Measurements from ENCODE around the gene NINL. TPM values are rescaled to one million over a fixed set of nuclear protein-coding genes. Genes with fewer than 3 reads are reported as not detected.

The NINL gene
- total RNA-seq, 2 donors from 2014 or later = 20.3 to 35.6 TPM

- TF ChIP-seq CTCF (IDR thresholded peaks at IDR 0.05) = no peak
- no peak overlapping the region for H3K27ac ChIP-seq
- H3K4me1 ChIP-seq (ENCODE audit: control insufficient read depth in 1 of 2, low read depth in 2 of 2) = no peaks in the 10 kb centered on the region
- ATAC-seq (ENCODE audit: insufficient number of reproducible peaks, low FRiP score, low read depth) (no peak), DNase-seq (ENCODE audit: low spot score) (no peak)
- H3K4me3 ChIP-seq = no peak overlapping the region
- no peaks in the 10 kb centered on the region for H3K9me3 ChIP-seq
- H3K27me3 ChIP-seq (replicated peaks; ENCODE audit: insufficient read depth) = no peaks in the 10 kb centered on the region
- H3K36me3 ChIP-seq = peaks cover 46% of the 10 kb centered on the region
Measured at GRCh38 chr20:25470045-25470444, 115.3 kb downstream of the NINL start.

- DNase-seq (ENCODE audit: low spot score) (no peak), ATAC-seq (ENCODE audit: insufficient number of reproducible peaks, low FRiP score, low read depth) (no peak)
- Histone ChIP-seq H3K27ac (no peak overlapping the region), H3K27me3 (replicated peaks; ENCODE audit: insufficient read depth) (no peaks in the 10 kb centered on the region), H3K9me3 (no peaks in the 10 kb centered on the region), H3K36me3 (peaks cover 49% of the 10 kb centered on the region), H3K4me3 (no peak overlapping the region), H3K4me1 (ENCODE audit: control insufficient read depth in 1 of 2, low read depth in 2 of 2) (no peaks in the 10 kb centered on the region)
- TF ChIP-seq CTCF (IDR thresholded peaks at IDR 0.05) = no peak
Measured at GRCh38 chr20:25469558-25469957, 115.8 kb downstream of the NINL start.

GRCh38 chr20:25468126-25469075, 116.9 kb downstream of the NINL start:
- TF ChIP-seq CTCF (IDR thresholded peaks at IDR 0.05) = no peak
- Histone ChIP-seq H3K4me1 (ENCODE audit: control insufficient read depth in 1 of 2, low read depth in 2 of 2) (no peaks in the 10 kb centered on the region), H3K27me3 (replicated peaks; ENCODE audit: insufficient read depth) (no peaks in the 10 kb centered on the region), H3K27ac (no peak overlapping the region), H3K9me3 (no peaks in the 10 kb centered on the region), H3K36me3 (peaks cover 47% of the 10 kb centered on the region), H3K4me3 (no peak overlapping the region)
- ATAC-seq (ENCODE audit: insufficient number of reproducible peaks, low FRiP score, low read depth) (no peak), DNase-seq (ENCODE audit: low spot score) (no peak)

GRCh38 chr20:25467441-25467840, 117.9 kb downstream of the NINL start:
- TF ChIP-seq CTCF (IDR thresholded peaks at IDR 0.05) = no peak
- Histone ChIP-seq H3K4me3 (no peak overlapping the region), H3K27me3 (replicated peaks; ENCODE audit: insufficient read depth) (no peaks in the 10 kb centered on the region), H3K36me3 (peaks cover 48% of the 10 kb centered on the region), H3K4me1 (ENCODE audit: control insufficient read depth in 1 of 2, low read depth in 2 of 2) (no peaks in the 10 kb centered on the region), H3K27ac (no peak overlapping the region), H3K9me3 (no peaks in the 10 kb centered on the region)
- no peak for DNase-seq (ENCODE audit: low spot score)
- no peak for ATAC-seq (ENCODE audit: insufficient number of reproducible peaks, low FRiP score, low read depth)

GRCh38 chr20:25466846-25467245, 118.5 kb downstream of the NINL start:
- no peak for ATAC-seq (ENCODE audit: insufficient number of reproducible peaks, low FRiP score, low read depth)
- H3K27me3 ChIP-seq (replicated peaks; ENCODE audit: insufficient read depth) = no peaks in the 10 kb centered on the region
- no peak overlapping the region for H3K4me3 ChIP-seq
- H3K4me1 ChIP-seq (ENCODE audit: control insufficient read depth in 1 of 2, low read depth in 2 of 2) = no peaks in the 10 kb centered on the region
- H3K27ac ChIP-seq = no peak overlapping the region
- H3K36me3 ChIP-seq = peaks cover 53% of the 10 kb centered on the region
- no peak for DNase-seq (ENCODE audit: low spot score)
- H3K9me3 ChIP-seq = no peaks in the 10 kb centered on the region
- no peak for TF ChIP-seq CTCF (IDR thresholded peaks at IDR 0.05)

All from thoracic aorta (tissue), 2 donors.